ENCODE results near the gene TREML1.
"Not testable (repeated sequence)": the region's sequence is repeated elsewhere in the genome, so short reads cannot be mapped to it uniquely, and the experiment has no call there.

TREML1 gene

DNA sequence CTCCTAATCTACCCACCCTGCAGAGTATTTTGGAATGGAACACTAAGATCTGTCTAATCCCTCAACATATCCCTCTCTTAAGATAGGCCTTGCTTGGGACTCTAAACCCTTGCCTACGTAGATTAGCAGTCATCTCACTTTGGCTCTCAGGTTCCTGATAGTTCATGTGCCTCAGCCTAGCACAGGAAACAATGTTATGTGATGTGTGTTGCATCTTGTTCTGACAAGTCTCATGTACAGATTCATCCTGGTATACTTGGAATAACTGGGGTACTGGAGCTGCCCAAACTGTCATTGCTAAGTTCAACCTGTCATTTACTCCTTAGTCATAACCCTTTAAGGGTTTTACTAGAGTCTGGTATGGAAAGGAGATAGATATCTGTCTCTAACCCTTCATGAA, 34.1 kb downstream of the TREML1 start:
- POLR2A ChIA-PET, result no interaction called here
- CTCF ChIA-PET, result no interaction called here
- no peak overlapping the region for H3K4me3 ChIP-seq (ENCODE audit: low read depth, low read length)
- no peak for DNase-seq (ENCODE audit: low read depth, low spot score)
- TF ChIP-seq, protein P1, sequence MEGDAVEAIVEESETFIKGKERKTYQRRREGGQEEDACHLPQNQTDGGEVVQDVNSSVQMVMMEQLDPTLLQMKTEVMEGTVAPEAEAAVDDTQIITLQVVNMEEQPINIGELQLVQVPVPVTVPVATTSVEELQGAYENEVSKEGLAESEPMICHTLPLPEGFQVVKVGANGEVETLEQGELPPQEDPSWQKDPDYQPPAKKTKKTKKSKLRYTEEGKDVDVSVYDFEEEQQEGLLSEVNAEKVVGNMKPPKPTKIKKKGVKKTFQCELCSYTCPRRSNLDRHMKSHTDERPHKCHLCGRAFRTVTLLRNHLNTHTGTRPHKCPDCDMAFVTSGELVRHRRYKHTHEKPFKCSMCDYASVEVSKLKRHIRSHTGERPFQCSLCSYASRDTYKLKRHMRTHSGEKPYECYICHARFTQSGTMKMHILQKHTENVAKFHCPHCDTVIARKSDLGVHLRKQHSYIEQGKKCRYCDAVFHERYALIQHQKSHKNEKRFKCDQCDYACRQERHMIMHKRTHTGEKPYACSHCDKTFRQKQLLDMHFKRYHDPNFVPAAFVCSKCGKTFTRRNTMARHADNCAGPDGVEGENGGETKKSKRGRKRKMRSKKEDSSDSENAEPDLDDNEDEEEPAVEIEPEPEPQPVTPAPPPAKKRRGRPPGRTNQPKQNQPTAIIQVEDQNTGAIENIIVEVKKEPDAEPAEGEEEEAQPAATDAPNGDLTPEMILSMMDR (IDR thresholded peaks at IDR 0.05; ENCODE audit: insufficient read depth, low read length, missing control alignments), result no peak

DNA sequence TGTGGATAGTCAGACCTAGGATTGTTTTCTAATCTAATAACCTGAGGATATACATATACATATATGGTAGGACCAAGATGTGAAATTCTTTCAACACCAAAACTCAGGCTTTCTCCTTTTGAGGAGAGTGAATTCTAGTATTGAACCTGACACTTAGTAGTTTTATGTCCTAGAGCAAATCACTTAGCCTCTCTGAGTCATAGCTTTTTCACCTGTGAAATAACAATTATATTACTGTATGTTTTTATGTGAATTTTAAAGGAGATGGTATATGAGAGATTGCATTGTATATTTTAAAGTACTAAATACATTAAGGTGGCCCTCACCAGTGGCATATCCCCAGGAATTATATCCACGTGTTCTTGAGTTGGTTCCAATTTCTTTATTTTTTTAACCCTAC, 34.6 kb downstream of the TREML1 start:
- CTCF ChIA-PET, result no interaction called here
- no peak for DNase-seq (ENCODE audit: low read depth, low spot score)
- no peak overlapping the region for H3K4me3 ChIP-seq (ENCODE audit: low read depth, low read length)
- TF ChIP-seq, protein P1 (IDR thresholded peaks at IDR 0.05; ENCODE audit: insufficient read depth, low read length, missing control alignments), result no peak
- POLR2A ChIA-PET, result no interaction called here

DNA sequence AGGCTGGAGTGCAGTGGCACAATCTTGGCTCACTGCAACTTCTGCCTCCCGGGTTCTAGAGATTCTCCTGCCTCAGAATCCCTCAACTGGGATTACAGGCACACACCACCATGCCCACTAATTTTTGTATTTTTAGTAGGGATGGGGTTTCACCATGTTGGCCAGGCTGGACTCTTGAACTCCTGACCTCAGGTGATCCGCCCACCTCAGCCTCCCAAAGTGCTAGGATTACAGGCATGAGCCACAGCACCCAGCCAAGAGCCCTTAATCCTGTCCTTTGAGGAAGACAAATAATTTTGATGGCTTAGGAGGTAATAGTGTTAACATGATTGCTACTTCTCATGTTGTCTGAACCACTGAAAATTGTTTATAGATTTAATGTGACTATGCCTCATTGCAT, 39.1 kb downstream of the TREML1 start:
- POLR2A ChIA-PET; H3K4me3 ChIP-seq (ENCODE audit: low read depth, low read length); DNase-seq (ENCODE audit: low read depth, low spot score): not testable (repeated sequence)
- CTCF ChIA-PET, result interaction anchor here (0.9 kb wide), 1 partner anchor 9 kb away, joined by 3 read pairs; no protein-coding TSS in a partner anchor

- DNase-seq (ENCODE audit: low read depth, low spot score), result no peak
- TF ChIP-seq, protein P1 (IDR thresholded peaks at IDR 0.05; ENCODE audit: insufficient read depth, low read length, missing control alignments), result no peak
- POLR2A ChIA-PET, result no interaction called here
- CTCF ChIA-PET, result interaction anchor here (0.6 to 1.5 kb wide), 2 partner anchors 12 to 415 kb away, joined by 3 read pairs; no protein-coding TSS in a partner anchor
- H3K4me3 ChIP-seq (ENCODE audit: low read depth, low read length), result no peak overlapping the region
Measured at GRCh38 chr6:41111017-41111416, 43.1 kb downstream of the TREML1 start.

DNA sequence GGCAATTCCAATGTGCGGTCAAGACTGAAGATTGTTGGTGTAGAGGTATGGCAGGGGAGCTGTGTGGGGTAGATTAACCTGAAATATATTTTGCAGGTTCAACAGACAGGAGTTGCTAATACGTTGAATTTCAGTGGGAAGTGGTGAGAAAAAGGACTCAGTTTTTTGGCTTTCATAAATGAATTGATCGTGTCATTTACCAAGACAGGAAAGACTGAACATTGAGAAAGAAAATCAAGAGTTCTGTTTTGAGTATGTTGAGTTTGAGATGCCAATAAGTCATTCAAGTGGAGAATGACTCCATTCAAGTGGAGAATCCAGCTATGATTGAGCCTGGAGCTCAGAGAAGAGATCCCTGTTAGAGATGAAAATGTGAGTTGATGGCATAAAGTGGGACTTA, 50.3 kb downstream of the TREML1 start:
- ChIA-PET POLR2A (no interaction called here), CTCF (interaction anchor here (0.7 to 4.0 kb wide), 2 partner anchors 10 to 12 kb away, joined by 3 to 24 read pairs; no protein-coding TSS in a partner anchor)
- H3K4me3 ChIP-seq (ENCODE audit: low read depth, low read length), result no peak overlapping the region
- no peak for DNase-seq (ENCODE audit: low read depth, low spot score)
- TF ChIP-seq, protein P1 (IDR thresholded peaks at IDR 0.05; ENCODE audit: insufficient read depth, low read length, missing control alignments), result no peak

GRCh38 chr6:41100871-41101287, 53.3 kb downstream of the TREML1 start:
- ChIA-PET POLR2A (no interaction called here), CTCF (interaction anchor here (1.3 to 4.0 kb wide), 2 partner anchors 9 to 81 kb away, joined by 4 to 24 read pairs; no protein-coding TSS in a partner anchor)
- TF ChIP-seq, protein P1 (IDR thresholded peaks at IDR 0.05; ENCODE audit: insufficient read depth, low read length, missing control alignments), result no peak
- no peak overlapping the region for H3K4me3 ChIP-seq (ENCODE audit: low read depth, low read length)
- DNase-seq (ENCODE audit: low read depth, low spot score), result no peak
